ENCODE data around the gene RHNO1.

The RHNO1 gene

DNA sequence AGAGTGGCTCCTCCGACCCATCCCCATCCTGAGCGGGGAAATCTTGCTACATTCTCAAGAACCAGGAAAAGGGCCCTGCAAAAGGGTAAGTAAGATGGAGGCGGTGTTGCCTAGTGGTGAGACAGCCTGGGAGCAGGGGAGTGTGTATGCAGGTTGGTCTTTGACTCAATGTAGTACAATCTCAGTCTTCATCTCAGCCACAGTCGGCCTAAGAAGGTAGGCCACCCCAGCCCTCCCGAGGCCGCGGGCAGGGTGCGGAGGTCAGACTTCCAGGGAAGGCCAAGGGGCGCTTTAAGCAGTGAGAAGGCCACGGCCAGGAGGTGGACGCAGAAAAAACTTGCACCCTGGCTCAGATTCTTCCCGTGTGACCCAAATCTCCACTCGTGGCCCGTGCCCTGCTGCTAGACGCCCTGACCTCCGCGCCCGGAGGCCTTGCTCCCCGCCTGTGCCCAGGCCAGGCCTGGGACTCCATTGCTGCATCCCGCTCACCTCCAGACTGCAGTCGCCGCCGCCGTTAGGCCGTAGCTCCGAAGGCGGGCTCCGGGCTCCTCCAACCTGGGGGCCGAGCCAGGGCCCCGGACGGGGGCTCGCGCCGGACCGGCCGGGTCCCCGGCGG lies 484 bp upstream of the RHNO1 start:
- Histone ChIP-seq H3K9ac (ENCODE audit: low read length) (peak overlapping the region; percentile 78), H3K27me3 (ENCODE audit: insufficient read depth, low read length) (no peaks in the 10 kb centered on the region), H3K4me1 (ENCODE audit: insufficient read depth, low read length, severe bottlenecking) (peaks cover 25% of the 10 kb centered on the region), H4K20me1 (ENCODE audit: insufficient read depth, low read length) (no peaks in the 10 kb centered on the region), H3K4me3 (ENCODE audit: low read depth, low read length, poor library complexity, severe bottlenecking) (peak overlapping the region; percentile 71), H3K79me2 (ENCODE audit: insufficient read depth, low read length) (peaks cover 44% of the 10 kb centered on the region), H3K9me2 (ENCODE audit: low read depth, low read length) (no peaks in the 10 kb centered on the region), H3K9me3 (ENCODE audit: low read length) (no peaks in the 10 kb centered on the region), H3F3A (ENCODE audit: insufficient read depth, low read length) (no peaks in the 10 kb centered on the region), H2AFZ (ENCODE audit: low read length) (peak overlapping the region; percentile 40; the same call in 1 of the 2 replicates), H3K4me2 (ENCODE audit: low read length) (peak overlapping the region; percentile 99), H3K27ac (ENCODE audit: low read depth, low read length, poor library complexity, severe bottlenecking) (peak overlapping the region; percentile 77), H3K36me3 (ENCODE audit: insufficient read depth, low read length) (peaks cover 43% of the 10 kb centered on the region)
- no peak for TF ChIP-seq EZH2 (IDR thresholded peaks at IDR 0.05; ENCODE audit: borderline replicate concordance, low read length)
- TF ChIP-seq, protein P1, sequence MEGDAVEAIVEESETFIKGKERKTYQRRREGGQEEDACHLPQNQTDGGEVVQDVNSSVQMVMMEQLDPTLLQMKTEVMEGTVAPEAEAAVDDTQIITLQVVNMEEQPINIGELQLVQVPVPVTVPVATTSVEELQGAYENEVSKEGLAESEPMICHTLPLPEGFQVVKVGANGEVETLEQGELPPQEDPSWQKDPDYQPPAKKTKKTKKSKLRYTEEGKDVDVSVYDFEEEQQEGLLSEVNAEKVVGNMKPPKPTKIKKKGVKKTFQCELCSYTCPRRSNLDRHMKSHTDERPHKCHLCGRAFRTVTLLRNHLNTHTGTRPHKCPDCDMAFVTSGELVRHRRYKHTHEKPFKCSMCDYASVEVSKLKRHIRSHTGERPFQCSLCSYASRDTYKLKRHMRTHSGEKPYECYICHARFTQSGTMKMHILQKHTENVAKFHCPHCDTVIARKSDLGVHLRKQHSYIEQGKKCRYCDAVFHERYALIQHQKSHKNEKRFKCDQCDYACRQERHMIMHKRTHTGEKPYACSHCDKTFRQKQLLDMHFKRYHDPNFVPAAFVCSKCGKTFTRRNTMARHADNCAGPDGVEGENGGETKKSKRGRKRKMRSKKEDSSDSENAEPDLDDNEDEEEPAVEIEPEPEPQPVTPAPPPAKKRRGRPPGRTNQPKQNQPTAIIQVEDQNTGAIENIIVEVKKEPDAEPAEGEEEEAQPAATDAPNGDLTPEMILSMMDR (IDR thresholded peaks at IDR 0.05; ENCODE audit: low read length), result no peak

- no peak overlapping the region for H2AFZ ChIP-seq (ENCODE audit: low read length)
- H3K36me3 ChIP-seq (ENCODE audit: insufficient read depth, low read length), result peaks cover 28% of the 10 kb centered on the region; the same call in 1 of the 2 replicates
- H3K4me2 ChIP-seq (ENCODE audit: low read length), result peak overlapping the region; percentile 99
- H3K27ac ChIP-seq (ENCODE audit: low read depth, low read length, poor library complexity, severe bottlenecking), result peak overlapping the region; percentile 63
- no peaks in the 10 kb centered on the region for H3F3A ChIP-seq (ENCODE audit: insufficient read depth, low read length)
- H3K4me3 ChIP-seq (ENCODE audit: low read depth, low read length, poor library complexity, severe bottlenecking), result peak overlapping the region; percentile 71
- H3K27me3 ChIP-seq (ENCODE audit: insufficient read depth, low read length), result no peaks in the 10 kb centered on the region
- TF ChIP-seq, protein P1 (IDR thresholded peaks at IDR 0.05; ENCODE audit: low read length), result peak; percentile 27; the same call in 1 of the 2 replicates
- TF ChIP-seq EZH2 (IDR thresholded peaks at IDR 0.05; ENCODE audit: borderline replicate concordance, low read length), result no peak
- no peaks in the 10 kb centered on the region for H3K9me2 ChIP-seq (ENCODE audit: low read depth, low read length)
- H3K79me2 ChIP-seq (ENCODE audit: insufficient read depth, low read length), result peaks cover 44% of the 10 kb centered on the region
- no peaks in the 10 kb centered on the region for H3K9me3 ChIP-seq (ENCODE audit: low read length)
- no peaks in the 10 kb centered on the region for H4K20me1 ChIP-seq (ENCODE audit: insufficient read depth, low read length)
- H3K9ac ChIP-seq (ENCODE audit: low read length), result peak overlapping the region; percentile 78
- H3K4me1 ChIP-seq (ENCODE audit: insufficient read depth, low read length, severe bottlenecking), result peaks cover 25% of the 10 kb centered on the region
Observed at GRCh38 chr12:2877953-2878732, 1.1 kb downstream of the RHNO1 start.

DNA sequence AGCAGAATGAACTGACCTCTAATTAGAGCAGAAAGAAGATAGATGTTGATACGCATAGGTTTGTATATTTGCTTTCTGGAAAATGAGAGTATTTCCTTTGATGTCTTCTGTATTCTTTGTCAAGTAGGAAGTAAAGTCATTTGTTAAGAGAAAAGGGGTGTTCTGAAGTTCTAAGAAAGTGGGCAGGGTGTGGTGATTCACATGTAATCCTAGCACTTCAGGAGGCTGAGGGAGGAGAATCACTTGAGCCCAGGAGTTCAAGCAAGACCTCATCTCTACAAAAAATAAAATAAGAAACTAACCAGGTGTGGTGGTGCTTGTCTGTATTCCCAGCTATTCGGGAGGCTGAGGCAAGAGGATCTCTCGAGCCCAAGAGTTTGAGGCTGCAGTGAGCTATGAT lies 2.8 kb downstream of the RHNO1 start:
- H3K9ac ChIP-seq (ENCODE audit: low read length), result no peak overlapping the region
- H3K4me3 ChIP-seq (ENCODE audit: low read depth, low read length, poor library complexity, severe bottlenecking), result no peak overlapping the region
- H3K4me1 ChIP-seq (ENCODE audit: insufficient read depth, low read length, severe bottlenecking), result peaks cover 27% of the 10 kb centered on the region
- H2AFZ ChIP-seq (ENCODE audit: low read length), result no peak overlapping the region
- peaks cover 15% of the 10 kb centered on the region; the same call in 1 of the 2 replicates for H3K36me3 ChIP-seq (ENCODE audit: insufficient read depth, low read length)
- H3K9me3 ChIP-seq (ENCODE audit: low read length), result no peaks in the 10 kb centered on the region
- no peaks in the 10 kb centered on the region for H3K27me3 ChIP-seq (ENCODE audit: insufficient read depth, low read length)
- no peak for TF ChIP-seq EZH2 (IDR thresholded peaks at IDR 0.05; ENCODE audit: borderline replicate concordance, low read length)
- TF ChIP-seq, protein P1 (IDR thresholded peaks at IDR 0.05; ENCODE audit: low read length), result no peak
- peaks cover 44% of the 10 kb centered on the region for H3K79me2 ChIP-seq (ENCODE audit: insufficient read depth, low read length)
- H3K4me2 ChIP-seq (ENCODE audit: low read length), result no peak overlapping the region
- H3F3A ChIP-seq (ENCODE audit: insufficient read depth, low read length), result no peaks in the 10 kb centered on the region
- H3K9me2 ChIP-seq (ENCODE audit: low read depth, low read length), result no peaks in the 10 kb centered on the region
- H3K27ac ChIP-seq (ENCODE audit: low read depth, low read length, poor library complexity, severe bottlenecking), result no peak overlapping the region
- H4K20me1 ChIP-seq (ENCODE audit: insufficient read depth, low read length), result no peaks in the 10 kb centered on the region

Data from OCI-LY1 (cell line).